NCI-H82 treated with DMSO at 0.1 percent for 48 hours (cell line): ENCODE measurements around the gene ANKRD22.
"Not testable (repeated sequence)": the region's sequence is repeated elsewhere in the genome, so short reads cannot be mapped to it uniquely, and the experiment has no call there.

Source experiments
- DNase-seq: peaks from one replicate; lab custom pipeline; 2025; ENCODE audit not compliant: unreplicated experiment; lab: John Stamatoyannopoulos, UW

ANKRD22 gene

GRCh38 chr10:88851706-88852105, at the start of gene ANKRD22:
ANKRD22 (minus strand) TSS chr10:88851844; CDS start chr10:88851607, 237 bp downstream.
- no peak for DNase-seq

DNA sequence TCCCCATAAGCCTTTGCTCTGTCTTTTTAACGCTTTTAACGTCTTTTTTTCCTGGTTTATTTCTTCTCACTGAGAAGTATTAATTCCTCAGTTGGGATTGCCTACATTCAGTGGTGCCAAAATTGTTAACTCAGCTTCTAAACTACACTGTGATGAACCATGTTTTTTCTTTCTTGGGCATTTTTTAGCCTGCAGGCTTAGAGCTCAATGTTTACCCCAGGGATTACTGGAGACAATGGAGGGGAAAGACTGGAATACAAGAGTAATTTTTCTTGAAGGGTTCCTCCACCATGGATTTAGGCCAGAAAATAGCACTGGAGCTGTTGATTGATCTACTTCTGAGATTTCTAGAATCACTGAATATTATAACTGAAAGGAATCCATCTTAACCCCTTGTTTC, 48.2 kb upstream of the ANKRD22 start:
- DNase-seq, result no peak

- DNase-seq, result no peak
Observed at GRCh38 chr10:88898727-88899126, 47.1 kb upstream of the ANKRD22 start.

GRCh38 chr10:88896994-88897853, 45.6 kb upstream of the ANKRD22 start:
- DNase-seq, result peak; percentile 25

- DNase-seq, result no peak
Observed at GRCh38 chr10:88896372-88896993, 44.8 kb upstream of the ANKRD22 start.

DNA sequence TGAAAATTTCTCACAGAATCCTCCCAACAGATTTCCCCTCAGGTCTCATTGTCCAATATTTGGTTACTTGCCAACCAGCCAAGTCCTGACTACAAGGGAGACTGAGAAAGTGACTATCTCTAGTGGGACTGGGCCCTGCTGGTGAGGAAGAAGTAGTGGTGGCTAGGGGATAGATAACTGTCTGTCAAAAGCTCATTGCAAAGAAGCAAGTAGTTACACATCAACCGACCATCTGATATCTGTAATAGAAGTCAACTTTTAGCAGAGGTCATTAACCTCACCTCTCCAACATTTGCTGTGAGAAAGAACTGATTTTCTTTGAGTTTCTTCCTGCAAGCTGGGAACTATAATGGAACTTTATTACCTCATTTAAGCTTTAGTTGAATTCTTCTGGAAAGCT, 43.6 kb upstream of the ANKRD22 start:
- DNase-seq, result no peak

DNA sequence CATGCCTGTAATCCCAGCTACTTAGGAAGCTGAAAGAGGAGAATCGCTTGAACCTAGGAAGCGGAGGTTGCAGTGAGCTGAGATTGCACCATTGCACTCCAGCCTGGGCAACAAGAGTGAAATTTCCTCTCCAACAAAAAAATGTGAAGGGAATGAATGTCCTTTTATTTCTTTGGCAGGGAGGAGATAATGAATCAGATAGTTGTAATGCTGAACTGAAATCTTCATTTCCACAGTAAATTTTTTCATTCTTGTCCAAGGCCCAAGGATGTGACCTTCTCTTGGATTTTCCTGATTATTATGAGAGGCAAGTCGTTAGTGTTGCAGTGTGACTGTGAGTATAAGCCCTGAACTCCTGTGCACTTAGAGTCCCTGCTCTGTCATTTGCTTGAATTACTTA, 42.0 kb upstream of the ANKRD22 start:
- DNase-seq, result no peak

- DNase-seq, result no peak
Observed at GRCh38 chr10:88892222-88892967, 40.8 kb upstream of the ANKRD22 start.

DNA sequence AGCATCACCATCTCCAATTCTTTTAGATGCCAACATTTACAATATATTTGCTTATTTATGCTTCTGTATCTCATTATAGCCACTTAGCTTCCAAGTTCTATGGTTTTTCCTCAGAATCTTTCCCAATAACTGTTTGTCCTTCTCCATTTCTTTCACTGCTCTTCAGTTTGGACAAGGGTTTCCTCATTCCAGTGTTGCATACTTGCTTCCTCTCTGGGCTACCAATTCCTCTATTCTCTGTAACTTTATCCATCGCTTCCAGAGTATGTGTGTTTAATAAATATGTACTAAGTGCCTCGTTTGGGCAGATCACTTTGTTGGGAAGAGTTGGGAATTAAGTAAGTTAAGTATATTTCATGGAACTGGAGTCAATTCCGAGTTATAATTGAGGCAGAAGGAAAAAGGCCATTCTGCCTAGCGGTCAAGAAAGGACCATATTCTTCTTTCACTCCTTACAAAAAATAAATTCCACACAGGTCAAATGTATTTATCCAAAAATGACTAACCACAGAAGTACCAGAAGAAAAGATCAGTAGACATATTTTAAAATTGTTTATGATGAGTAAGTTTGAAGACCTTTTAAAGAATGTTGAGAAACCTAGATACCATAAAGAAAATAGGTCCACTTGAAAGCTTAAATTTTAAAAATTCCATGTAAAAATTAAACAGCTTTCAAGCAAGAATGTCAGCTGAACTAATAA, 39.2 kb upstream of the ANKRD22 start:
- DNase-seq, result no peak

DNA sequence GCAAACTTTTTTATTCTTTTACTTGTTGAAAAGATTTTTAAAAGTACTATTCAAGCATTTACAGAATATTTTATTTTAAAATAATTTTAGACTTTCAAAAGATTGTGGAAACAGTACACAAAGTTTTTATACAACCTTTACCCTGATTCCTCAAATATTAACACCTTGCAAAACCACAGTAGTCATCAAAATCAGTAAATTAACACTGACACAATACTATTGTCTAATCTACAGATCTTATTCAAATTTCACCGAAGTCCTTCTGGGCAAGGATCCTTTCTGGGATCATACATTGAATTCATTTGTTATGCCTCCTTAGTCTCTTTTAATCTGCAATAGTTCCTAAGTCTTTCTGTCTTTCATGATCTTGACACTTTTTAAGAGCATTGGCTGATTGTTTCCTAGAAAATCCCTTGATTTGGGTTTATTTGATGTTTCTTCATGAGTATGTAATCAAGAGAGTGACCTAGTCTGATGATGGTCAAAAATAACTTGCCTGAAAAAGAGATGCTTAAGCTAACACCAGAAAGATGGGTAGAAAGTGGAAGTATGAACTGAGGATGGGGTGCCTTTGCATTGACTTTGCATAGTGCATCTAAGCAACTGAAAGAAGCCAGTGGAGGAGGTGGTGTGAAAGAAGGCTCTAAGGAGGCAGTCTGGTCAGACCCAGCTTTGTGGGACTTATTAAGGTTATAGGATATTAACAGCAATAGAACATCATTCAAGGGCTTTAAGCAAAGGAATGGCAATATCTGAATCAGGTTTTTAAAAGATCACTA, 38.1 kb upstream of the ANKRD22 start:
- DNase-seq, result no peak

GRCh38 chr10:88888810-88889445, 37.3 kb upstream of the ANKRD22 start:
- DNase-seq, result no peak

DNA sequence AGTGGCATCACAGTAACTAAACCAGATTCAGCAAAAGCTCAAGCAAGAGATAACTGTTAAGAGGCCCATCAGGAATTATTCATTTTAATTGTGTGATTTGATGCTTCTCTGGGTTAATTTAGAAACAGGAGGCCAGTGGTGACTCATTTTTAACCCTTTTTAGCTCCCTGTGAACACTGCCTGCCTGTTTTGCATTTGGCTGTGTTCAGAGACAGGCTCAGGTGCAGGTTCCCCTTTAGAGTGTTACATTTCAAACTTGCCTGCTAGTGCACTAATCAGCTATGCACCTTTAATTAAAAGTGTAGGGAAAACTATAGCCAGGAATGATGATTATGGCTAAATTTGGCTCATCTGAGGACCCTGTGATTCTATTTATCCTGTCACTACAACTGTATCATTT, 34.9 kb upstream of the ANKRD22 start:
- DNase-seq, result no peak

DNA sequence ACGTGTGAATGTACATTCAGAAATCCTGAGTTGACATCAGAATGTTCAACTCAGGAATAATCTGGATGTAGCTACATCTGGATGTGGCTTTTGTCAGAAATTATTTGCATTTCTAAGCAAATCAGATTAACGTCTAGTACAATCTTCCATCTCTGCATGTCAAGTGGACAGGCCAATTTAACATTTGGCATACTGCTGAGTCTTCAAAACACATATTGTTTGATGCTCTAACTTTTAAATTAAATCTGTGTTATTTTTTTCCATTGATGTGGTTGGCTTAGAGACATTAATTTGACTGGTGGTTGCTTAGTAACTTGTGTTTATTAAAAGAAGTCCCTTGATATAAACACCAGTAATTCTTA, 31.8 kb upstream of the ANKRD22 start:
- DNase-seq, result no peak

DNA sequence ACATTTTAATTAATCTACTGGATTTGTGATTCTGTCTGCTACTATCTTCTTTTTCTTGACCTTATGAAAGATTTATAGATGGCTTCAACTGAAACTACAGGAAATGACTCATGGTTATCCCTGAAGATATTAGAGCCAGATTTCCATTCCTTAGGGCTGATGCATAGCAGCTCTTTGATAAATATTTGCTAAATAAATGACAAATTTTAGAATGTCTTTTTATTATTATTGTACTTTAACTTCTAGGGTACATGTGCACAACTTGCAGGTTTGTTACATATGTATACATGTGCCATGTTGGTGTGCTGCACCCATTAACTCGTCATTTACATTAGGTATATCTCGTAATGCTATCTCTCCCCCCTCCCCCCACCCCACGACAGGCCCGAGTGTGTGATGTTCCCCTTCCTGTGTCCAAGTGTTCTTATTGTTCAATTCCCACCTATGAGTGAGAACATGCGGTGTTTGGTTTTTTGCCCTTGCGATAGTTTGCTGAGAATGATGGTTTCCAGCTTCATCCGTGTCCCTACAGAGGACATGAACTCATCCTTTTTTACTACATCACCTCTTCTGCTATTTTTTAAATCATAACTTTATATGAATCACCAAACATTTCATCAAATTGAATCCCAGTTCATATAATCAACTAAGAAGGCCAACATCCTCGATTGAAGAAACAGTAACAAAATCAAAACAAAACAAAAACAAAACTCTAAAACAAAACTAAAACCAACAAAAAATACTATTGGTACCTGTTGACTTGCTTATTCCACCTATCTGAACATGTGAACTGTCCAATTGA, 31.2 kb upstream of the ANKRD22 start:
- not testable (repeated sequence) for DNase-seq

GRCh38 chr10:88881922-88882645, 30.4 kb upstream of the ANKRD22 start:
- no peak for DNase-seq

- no peak for DNase-seq
Observed at GRCh38 chr10:88881320-88881719, 29.7 kb upstream of the ANKRD22 start.

DNA sequence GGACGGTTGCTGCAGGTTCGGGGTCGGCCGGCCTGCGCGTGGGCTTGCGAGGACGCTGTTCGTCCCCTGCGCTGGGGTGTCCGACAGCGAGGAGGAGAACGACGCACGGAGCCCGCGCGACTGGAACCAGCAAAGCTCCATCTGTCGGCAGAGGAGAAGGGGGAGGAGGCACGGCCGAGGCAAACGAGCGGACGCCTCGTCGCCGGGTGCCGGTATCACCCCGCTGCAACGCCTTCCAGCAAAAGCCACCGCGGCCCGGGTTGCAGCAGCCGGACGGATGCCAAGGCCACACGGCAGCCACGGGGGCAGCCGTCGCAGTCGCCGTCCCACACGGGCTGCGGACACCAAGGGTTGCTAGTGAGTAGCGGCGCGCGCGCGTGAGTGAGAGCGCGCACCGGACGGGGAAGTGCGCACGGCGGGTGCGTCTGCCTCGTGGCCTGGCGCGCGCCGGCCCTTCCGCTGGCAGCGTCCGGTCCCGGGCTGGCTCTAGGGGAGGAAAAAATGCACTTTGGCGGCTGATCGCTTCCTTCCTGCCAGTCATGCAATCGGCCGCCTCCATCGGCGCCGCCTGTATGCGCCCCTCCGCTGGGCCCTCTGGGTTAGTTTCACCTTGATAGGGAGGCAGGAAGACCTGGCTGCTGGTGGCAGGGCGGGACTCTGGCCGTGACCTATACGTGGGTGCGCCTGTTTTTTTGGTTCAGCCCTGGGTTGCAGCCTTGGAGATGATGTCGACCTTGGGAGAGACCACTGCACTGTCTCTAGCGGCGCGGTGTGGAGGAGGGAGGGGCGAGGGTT, 28.8 kb upstream of the ANKRD22 start:
- peak; percentile 31 for DNase-seq
